Left renal cortex interstitium (tissue), 4 donors: ENCODE measurements around the gene METTL25B. TPM values are rescaled to one million over a fixed set of nuclear protein-coding genes. Genes with fewer than 3 reads are reported as not detected.

ENCODE experiments used
- DNase-seq, 4 donors: peaks; one replicate each; pipeline ENCODE4 v3.0.0-alpha.2; 2013; ENCODE audit warnings: low read depth in 4 of 4, low spot score in 2 of 4, missing footprints in 1 of 4
- polyA plus RNA-seq, 4 donors: library from polyadenylated mRNA; unstranded; fragments of 120-200 nt; gene quantifications; one replicate each; pipeline ENCODE4 v1.2.1, GENCODE V29; 2013; ENCODE audit not compliant: insufficient read length in 4 of 4

METTL25B gene
- polyA plus RNA-seq, 4 donors, result 32.9 to 52.0 (median 39.5) TPM

- no peak for DNase-seq
These were observed 38.2 kb downstream of the METTL25B start for GRCh38 chr1:156766298-156767100.

GRCh38 chr1:156767101-156767878, 39.0 kb downstream of the METTL25B start, which contains the start of gene PRCC:
PRCC (plus strand) TSS chr1:156767535; CDS start chr1:156767772, 237 bp downstream.
- peak; percentile 98 to 99 (median 98) for DNase-seq

GRCh38 chr1:156767879-156768604, 39.8 kb downstream of the METTL25B start:
- no peak for DNase-seq

GRCh38 chr1:156768610-156769295, 40.5 kb downstream of the METTL25B start:
- no peak for DNase-seq

GRCh38 chr1:156772222-156772621, 44.0 kb downstream of the METTL25B start:
- DNase-seq, result no peak

- no peak for DNase-seq
These were observed 44.6 kb downstream of the METTL25B start for GRCh38 chr1:156772728-156773497.

- DNase-seq, result no peak
These were observed 45.3 kb downstream of the METTL25B start for GRCh38 chr1:156773607-156774006.

- DNase-seq, result no peak
These were observed 47.5 kb downstream of the METTL25B start for GRCh38 chr1:156775799-156776198.

- DNase-seq, result no peak
These were observed 48.7 kb downstream of the METTL25B start for GRCh38 chr1:156776942-156777341.

GRCh38 chr1:156777573-156777972, 49.3 kb downstream of the METTL25B start:
- DNase-seq, result no peak

- no peak for DNase-seq
These were observed 53.4 kb downstream of the METTL25B start for GRCh38 chr1:156781585-156782186.

- DNase-seq, result no peak
These were observed 57.2 kb downstream of the METTL25B start for GRCh38 chr1:156785458-156785857.

Other genes with a start within 250 kb of the METTL25B start
- gene MEF2D, start 227.7 kb upstream of the METTL25B start, polyA plus RNA-seq, result 10 to 100 TPM; 20.8 to 32.8 (median 24.3) TPM
- 10 to 100 TPM in 3 of 4 donors, 1 to 10 TPM in 1; 9.6 to 18.8 (median 14.6) TPM for gene IQGAP3, start 155.9 kb upstream of the METTL25B start, polyA plus RNA-seq
- gene TTC24, start 148.7 kb upstream of the METTL25B start, polyA plus RNA-seq, result 1 to 10 TPM in 3 of 4 donors, under 1 TPM in 1; 0.97 to 2.3 (median 1.4) TPM
- gene NAXE, start 136.7 kb upstream of the METTL25B start, polyA plus RNA-seq, result 10 to 100 TPM; 64.7 to 86.7 (median 77.2) TPM
- 10 to 100 TPM; 28.4 to 36.1 (median 33.7) TPM for gene GPATCH4, start 127.0 kb upstream of the METTL25B start, polyA plus RNA-seq
- under 1 TPM; 0.16 to 0.62 (median 0.47) TPM for gene HAPLN2, start 109.1 kb upstream of the METTL25B start, polyA plus RNA-seq
- gene BCAN, start 86.4 kb upstream of the METTL25B start, polyA plus RNA-seq, result 1 to 10 TPM in 1 of 4 donors, under 1 TPM in 3; 0.22 to 4.1 (median 0.42) TPM
- 100 to 1,000 TPM; 144 to 165 (median 153) TPM for gene NES, start 51.1 kb upstream of the METTL25B start, polyA plus RNA-seq
- 100 to 1,000 TPM in 2 of 4 donors, 10 to 100 TPM in 2; 76.4 to 118 (median 97.9) TPM for gene CRABP2, start 22.9 kb upstream of the METTL25B start, polyA plus RNA-seq
- gene ISG20L2, start 297 bp downstream of the METTL25B start, polyA plus RNA-seq, result 10 to 100 TPM; 41.7 to 47.8 (median 44.8) TPM
- 10 to 100 TPM; 68.6 to 77.1 (median 70.2) TPM for gene MRPL24, start 12.6 kb downstream of the METTL25B start, polyA plus RNA-seq
- 100 to 1,000 TPM; 248 to 305 (median 272) TPM for gene HDGF, start 23.2 kb downstream of the METTL25B start, polyA plus RNA-seq
- 100 to 1,000 TPM; 101 to 123 (median 105) TPM for gene PRCC, start 39.1 kb downstream of the METTL25B start, polyA plus RNA-seq
- gene SH2D2A, start 88.4 kb downstream of the METTL25B start, polyA plus RNA-seq, result 1 to 10 TPM in 2 of 4 donors, under 1 TPM in 2; 0.49 to 1.6 (median 1.0) TPM
- gene INSRR, start 130.6 kb downstream of the METTL25B start, polyA plus RNA-seq, result 1 to 10 TPM; 1.6 to 4.4 (median 2.0) TPM
- 1 to 10 TPM; 1.0 to 2.4 (median 1.8) TPM for gene NTRK1, start 132.4 kb downstream of the METTL25B start, polyA plus RNA-seq
- gene PEAR1, start 165.2 kb downstream of the METTL25B start, polyA plus RNA-seq, result 10 to 100 TPM; 18.2 to 25.5 (median 22.6) TPM
- gene LRRC71, start 192.2 kb downstream of the METTL25B start, polyA plus RNA-seq, result under 1 TPM; 0.25 to 0.99 (median 0.50) TPM